Measurements from ENCODE around the gene HTR7.

- TF ChIP-seq CTCF (IDR thresholded peaks at IDR 0.05 in 8 of 11, conservative IDR thresholded peaks at IDR 0.05 in 3 of 11) (no peak), POLR2A (IDR thresholded peaks at IDR 0.05) (no peak), POLR2AphosphoS5 (IDR thresholded peaks at IDR 0.05) (no peak)
These were observed 11.1 kb downstream of the HTR7 start for GRCh38 chr10:90846746-90847145.
